Fibroblast of mammary gland (primary cell): Measurements from ENCODE around the gene AMPH.
A peak's percentile ranks its signal among the peaks of the same experiment; 100 is the strongest.
"Not testable (repeated sequence)": the region's sequence is repeated elsewhere in the genome, so short reads cannot be mapped to it uniquely, and the experiment has no call there.

ENCODE experiments used
- DNase-seq: peaks from one replicate; pipeline ENCODE4 v3.0.0-alpha.2; 2010; ENCODE audit warnings: low read depth
- H3K4me3 ChIP-seq: 2 replicates; pipeline ENCODE4 v1.5.1; 2011; ENCODE audit warnings: low read depth, mild to moderate bottlenecking, low read length, moderate library complexity; ENCODE audit not compliant: control insufficient read depth
- CTCF ChIP-seq: conservative IDR thresholded peaks from 2 replicates; pipeline ENCODE4 v1.5.1; 2011; ENCODE audit warnings: low read depth, low read length, inconsistent platforms; ENCODE audit not compliant: control insufficient read depth, insufficient read depth

AMPH gene

GRCh38 chr7:38345299-38346172 lies 285.6 kb downstream of the AMPH start:
- H3K4me3 ChIP-seq = not testable (repeated sequence)
- peak; percentile 65 for DNase-seq
- TF ChIP-seq CTCF = peak; percentile 84

- not testable (repeated sequence) for DNase-seq, H3K4me3 ChIP-seq
Measured at GRCh38 chr7:38344741-38345140, 286.4 kb downstream of the AMPH start.

GRCh38 chr7:38342135-38342534 lies 289.0 kb downstream of the AMPH start:
- DNase-seq, H3K4me3 ChIP-seq: not testable (repeated sequence)

- peak; percentile 38 for DNase-seq
- not testable (repeated sequence) for H3K4me3 ChIP-seq
- peak; percentile 17 for TF ChIP-seq CTCF
Measured at GRCh38 chr7:38341172-38341705, 289.9 kb downstream of the AMPH start.

GRCh38 chr7:38339953-38340819 lies 291.0 kb downstream of the AMPH start:
- no peak for DNase-seq
- no peak overlapping the region for H3K4me3 ChIP-seq
- no peak for TF ChIP-seq CTCF

- DNase-seq, H3K4me3 ChIP-seq: not testable (repeated sequence)
Measured at GRCh38 chr7:38336148-38336515, 295.0 kb downstream of the AMPH start.

GRCh38 chr7:38335492-38336147 lies 295.6 kb downstream of the AMPH start:
- peak overlapping the region; percentile 16 for H3K4me3 ChIP-seq
- TF ChIP-seq CTCF = peak; percentile 99
- DNase-seq = peak; percentile 91

- no peak for TF ChIP-seq CTCF
- H3K4me3 ChIP-seq = peak overlapping the region; percentile 16
- no peak for DNase-seq
Measured at GRCh38 chr7:38335128-38335491, 296.1 kb downstream of the AMPH start.
